Suprapubic skin (tissue), 3 donors: Measurements from ENCODE around the gene SUPV3L1.

Experiments used
- POLR2A ChIP-seq, 2 donors: fragments of 450-650 bp; IDR thresholded peaks; one replicate each; pipeline ENCODE4 v1.6.1; 2017; ENCODE audit warnings: antibody characterized with exemption in 2 of 2, mild to moderate bottlenecking in 2 of 2, moderate library complexity in 2 of 2
- TF ChIP-seq, protein P1 (sequence below), 2 donors: fragments of 200-600 bp in 1 of 2; fragments of 450-650 bp in 1 of 2; sonication (generic) in 1 of 2; IDR thresholded peaks; one replicate each; pipeline ENCODE4 v1.5.1; 2016 to 2019; ENCODE audit warnings: antibody characterized with exemption in 2 of 2, mild to moderate bottlenecking in 1 of 2, moderate library complexity in 1 of 2

DNA sequence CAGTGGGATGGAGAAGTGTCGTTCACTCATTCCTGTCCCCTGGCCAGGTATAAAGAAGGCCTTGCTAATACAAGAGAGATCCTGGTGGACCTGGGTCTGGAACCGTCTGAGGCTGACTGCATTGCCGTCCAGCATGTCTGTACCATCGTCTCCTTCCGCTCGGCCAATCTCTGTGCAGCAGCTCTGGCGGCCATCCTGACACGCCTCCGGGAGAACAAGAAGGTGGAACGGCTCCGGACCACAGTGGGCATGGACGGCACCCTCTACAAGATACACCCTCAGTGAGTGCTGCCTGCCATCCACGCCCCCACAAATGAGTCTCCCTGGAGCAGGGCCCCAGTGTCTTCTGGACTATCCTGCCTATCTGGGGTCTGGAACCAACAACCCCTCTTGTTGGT is 67.3 kb downstream of the SUPV3L1 start:
- TF ChIP-seq, protein P1, sequence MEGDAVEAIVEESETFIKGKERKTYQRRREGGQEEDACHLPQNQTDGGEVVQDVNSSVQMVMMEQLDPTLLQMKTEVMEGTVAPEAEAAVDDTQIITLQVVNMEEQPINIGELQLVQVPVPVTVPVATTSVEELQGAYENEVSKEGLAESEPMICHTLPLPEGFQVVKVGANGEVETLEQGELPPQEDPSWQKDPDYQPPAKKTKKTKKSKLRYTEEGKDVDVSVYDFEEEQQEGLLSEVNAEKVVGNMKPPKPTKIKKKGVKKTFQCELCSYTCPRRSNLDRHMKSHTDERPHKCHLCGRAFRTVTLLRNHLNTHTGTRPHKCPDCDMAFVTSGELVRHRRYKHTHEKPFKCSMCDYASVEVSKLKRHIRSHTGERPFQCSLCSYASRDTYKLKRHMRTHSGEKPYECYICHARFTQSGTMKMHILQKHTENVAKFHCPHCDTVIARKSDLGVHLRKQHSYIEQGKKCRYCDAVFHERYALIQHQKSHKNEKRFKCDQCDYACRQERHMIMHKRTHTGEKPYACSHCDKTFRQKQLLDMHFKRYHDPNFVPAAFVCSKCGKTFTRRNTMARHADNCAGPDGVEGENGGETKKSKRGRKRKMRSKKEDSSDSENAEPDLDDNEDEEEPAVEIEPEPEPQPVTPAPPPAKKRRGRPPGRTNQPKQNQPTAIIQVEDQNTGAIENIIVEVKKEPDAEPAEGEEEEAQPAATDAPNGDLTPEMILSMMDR (IDR thresholded peaks at IDR 0.05): no peak
- no peak for TF ChIP-seq POLR2A (IDR thresholded peaks at IDR 0.05)
